NCI-H128 (cell line): Measurements from ENCODE around the gene TMEM250.

Experiments used
- DNase-seq: peaks from one replicate; lab custom pipeline; 2025; ENCODE audit not compliant: unreplicated experiment; lab: John Stamatoyannopoulos, UW

TMEM250 gene

DNA sequence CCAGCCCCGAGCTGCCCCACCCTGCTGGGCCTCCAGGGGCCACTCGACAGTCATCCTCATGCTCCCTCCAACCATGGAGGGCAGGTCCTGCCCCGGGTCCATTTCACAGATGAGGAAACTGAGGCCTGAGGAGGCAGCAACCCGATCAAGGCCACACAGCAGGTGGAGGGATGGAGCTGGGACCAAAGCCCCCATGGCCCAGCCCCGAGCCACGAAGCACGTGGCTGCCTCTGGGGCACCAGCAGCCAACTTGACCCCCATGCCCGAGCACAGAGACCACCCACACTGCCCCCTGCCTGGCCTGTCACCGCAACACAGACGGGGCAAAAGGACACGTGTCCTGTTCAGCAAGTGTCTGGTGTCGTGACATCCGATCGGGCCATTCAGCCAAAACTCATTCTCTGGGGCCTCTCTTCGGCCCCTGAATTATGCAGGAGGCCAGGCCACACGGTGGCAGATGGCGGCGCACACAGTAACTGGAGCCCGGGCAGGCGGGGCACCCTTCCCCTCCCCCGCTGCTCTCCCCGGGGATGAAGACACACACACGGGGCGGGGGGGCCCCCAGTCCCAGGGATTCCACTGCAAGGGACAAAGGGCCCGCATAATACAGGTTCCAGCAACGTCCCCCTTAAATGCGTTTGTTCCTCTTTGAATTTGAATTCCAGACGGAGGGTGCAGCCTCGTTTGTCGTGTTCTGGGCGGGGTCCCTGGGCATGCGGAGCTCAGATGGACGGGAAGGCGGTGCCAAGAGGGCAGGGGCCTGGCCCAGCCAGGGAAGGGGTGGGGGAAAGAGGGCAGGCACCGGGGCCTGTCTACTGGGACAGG lies 29.4 kb upstream of the TMEM250 start:
- no peak for DNase-seq

DNA sequence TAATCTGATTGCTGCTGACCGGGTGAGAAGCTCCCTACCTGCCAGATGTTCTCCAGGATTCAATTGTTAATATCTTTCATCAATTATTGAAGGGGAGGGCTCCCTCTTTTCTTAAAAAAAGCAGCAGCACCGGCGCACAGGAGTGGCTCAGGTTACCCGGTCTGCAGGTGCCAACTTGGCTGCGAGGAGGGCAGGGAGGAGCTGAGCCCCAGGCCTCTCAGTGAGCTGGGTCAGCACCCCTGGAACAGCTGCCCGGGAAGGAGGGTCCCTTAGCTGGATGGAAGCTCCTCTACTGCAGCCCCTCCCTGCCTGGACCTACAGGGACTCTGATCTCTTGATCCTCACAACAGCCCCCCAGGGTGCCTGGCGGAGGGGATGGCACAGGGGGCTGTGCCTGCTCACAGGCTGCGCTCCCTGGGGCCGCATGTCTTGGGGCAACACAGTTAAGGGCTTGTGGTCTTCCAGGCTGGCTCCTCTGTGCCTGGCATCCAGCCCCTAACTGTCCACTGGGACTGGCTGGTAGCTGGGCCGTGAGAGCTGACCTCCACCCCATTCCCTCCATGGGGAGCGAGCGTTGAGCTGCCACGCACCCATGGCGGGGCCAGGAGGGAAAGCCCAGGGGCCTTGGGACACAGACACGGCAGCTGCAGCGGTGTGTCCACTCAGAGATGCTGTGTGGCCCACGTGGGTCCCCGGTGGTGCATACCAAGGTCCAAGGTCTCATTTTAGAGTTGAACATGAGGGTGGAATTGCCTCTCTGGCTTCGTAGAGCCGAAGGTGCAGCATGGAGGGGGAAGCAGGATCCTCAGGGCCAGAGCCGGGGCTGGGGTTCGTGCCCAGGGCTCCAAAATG lies 28.6 kb upstream of the TMEM250 start:
- DNase-seq: no peak

GRCh38 chr9:136146126-136147037 lies 27.7 kb upstream of the TMEM250 start:
- DNase-seq: no peak

DNA sequence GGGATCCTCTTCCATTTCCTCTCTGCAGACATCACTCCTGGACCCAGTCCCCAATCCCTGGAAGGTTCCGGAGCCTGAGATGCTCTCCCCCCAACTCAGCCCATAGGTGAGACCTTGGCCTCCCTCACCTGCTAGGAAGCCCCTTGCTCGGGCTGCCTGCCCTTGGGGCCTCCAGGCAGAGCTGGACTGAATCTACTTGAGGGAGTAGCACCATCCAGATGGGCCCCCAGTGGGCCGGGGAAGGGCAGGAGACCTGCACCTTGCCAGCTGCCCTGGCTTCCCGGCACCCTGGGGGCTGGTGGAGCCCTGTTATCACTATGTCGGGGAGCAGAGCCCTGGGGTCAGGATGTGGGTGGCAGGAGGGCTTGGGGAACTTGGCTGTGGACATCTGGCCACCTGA lies 26.9 kb upstream of the TMEM250 start:
- DNase-seq: no peak

DNA sequence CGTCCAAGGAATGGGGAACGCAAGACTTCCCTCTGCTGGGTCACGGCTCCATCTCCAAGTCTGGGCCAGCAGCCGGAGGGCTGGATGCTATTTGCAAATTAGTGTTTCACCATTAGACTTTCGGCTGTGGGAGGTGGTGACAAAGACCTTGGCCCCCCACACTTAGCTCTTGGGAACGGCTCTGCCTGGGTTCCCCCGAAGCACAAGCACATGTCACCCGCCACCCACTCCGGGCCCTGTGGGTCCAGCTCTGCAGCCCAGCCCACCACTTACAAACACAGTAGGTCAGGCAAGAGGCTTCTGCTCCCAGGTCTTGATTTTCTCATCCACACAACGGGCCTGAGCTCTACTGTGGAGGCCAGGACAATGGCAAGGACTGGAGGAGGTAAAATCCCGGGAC lies 25.8 kb upstream of the TMEM250 start:
- no peak for DNase-seq

DNA sequence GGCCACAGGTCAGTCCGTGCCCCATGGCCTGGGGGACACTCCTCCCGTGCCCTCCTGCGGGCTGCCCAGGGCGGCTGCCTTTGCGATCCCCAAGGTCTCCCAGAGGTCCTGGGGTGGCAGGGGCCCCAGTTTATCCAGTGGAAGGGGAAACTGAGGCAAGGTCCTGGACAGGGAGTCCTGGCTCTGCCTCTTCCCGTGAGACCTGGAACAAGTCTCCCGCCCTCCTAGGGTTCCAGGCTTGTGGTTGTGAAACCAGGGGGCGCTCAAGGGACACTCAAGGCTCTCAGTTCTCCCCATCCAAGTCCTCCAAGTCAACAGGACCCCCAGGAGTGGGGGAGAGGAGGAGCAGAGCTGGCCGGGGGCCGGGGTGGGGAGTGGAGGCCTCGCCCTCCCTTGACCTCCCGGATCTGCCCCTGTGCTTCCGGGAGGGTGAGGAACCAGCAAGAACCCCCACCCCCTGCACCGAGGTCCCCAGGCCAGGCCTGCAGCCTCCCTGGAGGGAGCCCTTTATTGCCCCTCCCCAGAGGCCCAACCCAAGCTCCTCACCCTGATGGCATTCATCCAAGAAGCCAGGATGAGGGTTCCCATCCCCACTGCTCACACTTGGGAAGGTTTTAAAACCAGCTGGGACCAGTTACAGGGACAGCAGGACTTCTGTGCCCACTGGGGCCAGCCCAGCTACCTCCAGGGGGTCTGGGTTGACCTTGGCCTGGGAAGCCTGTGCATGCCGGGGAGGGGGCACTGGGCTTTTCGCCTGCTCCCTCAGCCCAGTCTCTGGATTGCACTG lies 24.7 kb upstream of the TMEM250 start:
- no peak for DNase-seq

GRCh38 chr9:136142859-136143214 lies 24.2 kb upstream of the TMEM250 start:
- no peak for DNase-seq

DNA sequence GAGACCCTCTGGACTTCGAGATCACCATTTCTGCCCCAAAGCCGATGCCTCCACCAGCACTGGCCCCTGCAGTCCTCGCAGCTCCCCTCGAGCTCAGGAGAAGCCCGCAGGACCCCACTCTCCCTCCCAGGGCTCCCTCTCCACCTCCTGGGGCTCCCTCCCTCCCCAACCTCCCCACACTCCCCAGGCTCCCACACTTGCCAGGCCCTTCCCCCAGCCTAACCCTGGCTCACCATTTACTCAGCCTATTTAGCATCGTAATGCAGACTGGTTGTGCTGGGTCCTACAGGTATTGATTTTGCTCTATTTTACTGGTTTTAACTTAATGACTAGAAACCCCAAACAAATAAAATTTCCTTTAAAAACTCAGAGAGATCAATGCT lies 23.7 kb upstream of the TMEM250 start:
- DNase-seq: no peak

GRCh38 chr9:136141682-136142413 lies 23.2 kb upstream of the TMEM250 start:
- no peak for DNase-seq

- DNase-seq: no peak
Observed at GRCh38 chr9:136140966-136141365, 22.3 kb upstream of the TMEM250 start.

GRCh38 chr9:136140046-136140445 lies 21.4 kb upstream of the TMEM250 start:
- no peak for DNase-seq

- DNase-seq: peak; percentile 52
Observed at GRCh38 chr9:136138566-136138965, 19.9 kb upstream of the TMEM250 start.

DNA sequence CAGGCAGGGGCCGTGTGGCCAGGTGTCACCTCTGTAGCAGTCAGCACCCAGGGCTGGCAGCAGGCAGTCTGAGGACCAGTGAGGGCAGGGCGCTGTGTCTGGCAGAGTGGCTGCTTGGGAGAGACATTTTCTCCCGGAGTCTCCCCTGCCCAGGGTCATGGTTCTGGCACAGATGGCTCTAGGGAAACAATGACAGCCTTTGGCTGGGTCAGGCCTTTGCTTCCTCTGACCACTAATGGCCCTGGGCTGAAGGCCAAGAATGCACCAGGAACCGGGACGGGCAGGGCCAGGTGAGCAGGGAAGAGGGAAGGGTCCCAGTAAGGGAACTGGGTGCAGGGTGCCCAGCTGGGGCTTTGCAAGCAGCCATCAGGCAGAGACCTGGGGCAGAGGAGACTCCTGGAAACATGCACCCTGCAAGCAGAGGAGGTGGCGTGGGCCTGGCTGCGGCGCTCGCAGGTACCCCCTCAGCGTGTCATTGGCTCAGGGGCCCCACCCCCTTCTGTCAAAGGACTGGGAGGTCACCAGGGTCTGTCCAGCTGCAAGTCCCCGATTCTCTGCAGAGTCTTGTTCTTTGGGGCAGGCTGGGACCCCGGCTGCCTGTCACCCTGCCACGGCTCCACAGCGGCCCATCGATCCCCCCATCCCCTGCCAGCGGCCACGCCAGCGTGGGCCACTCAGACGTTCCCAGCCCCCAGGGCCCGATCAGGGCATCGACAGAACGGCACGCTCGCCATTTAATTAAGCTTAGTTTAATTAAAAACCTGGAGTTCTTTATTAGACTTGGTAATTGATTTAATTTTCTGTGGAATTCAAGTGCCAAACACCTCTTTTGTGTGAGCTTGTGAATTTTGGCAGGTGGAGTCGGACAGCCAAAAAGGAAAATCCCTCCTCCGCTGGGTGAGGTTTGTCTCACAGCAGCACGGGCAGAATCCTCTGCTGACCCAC lies 18.9 kb upstream of the TMEM250 start:
- DNase-seq: no peak

- no peak for DNase-seq
Observed at GRCh38 chr9:136136127-136136925, 17.7 kb upstream of the TMEM250 start.

- DNase-seq: no peak
Observed at GRCh38 chr9:136135326-136136126, 16.9 kb upstream of the TMEM250 start.

GRCh38 chr9:136133959-136134484 lies 15.3 kb upstream of the TMEM250 start:
- DNase-seq: no peak
